MM.1S (cell line): ENCODE data around the gene DCDC2C.

ENCODE experiments used
- DNase-seq: peaks from one replicate; pipeline ENCODE4 v3.0.0-alpha.2; 2015
- H2AFZ ChIP-seq: fragments of 300-600 bp; sonication (generic); 2 replicates; pipeline ENCODE4 v1.6.0; 2016; ENCODE audit warnings: antibody characterized with exemption, low read length
- H3F3A ChIP-seq: fragments of 300-600 bp; sonication (generic); 2 replicates; pipeline ENCODE4 v1.6.1; 2016; ENCODE audit warnings: mild to moderate bottlenecking, antibody characterized with exemption, low read length, moderate library complexity, mixed read lengths; ENCODE audit not compliant: insufficient read depth
- H3K27ac ChIP-seq: fragments of 300-600 bp; sonication (generic); 2 replicates; pipeline ENCODE4 v1.5.1; 2016; ENCODE audit warnings: mild to moderate bottlenecking, low read length
- H3K27me3 ChIP-seq: fragments of 300-600 bp; sonication (generic); replicated peaks from 2 replicates; pipeline ENCODE4 v1.6.0; 2016; ENCODE audit warnings: low read length; ENCODE audit not compliant: insufficient read depth
- H3K36me3 ChIP-seq: fragments of 300-600 bp; sonication (generic); replicated peaks from 2 replicates; pipeline ENCODE4 v1.6.1; 2016; ENCODE audit warnings: mild to moderate bottlenecking, low read length, mixed read lengths; ENCODE audit not compliant: insufficient read depth
- H3K4me1 ChIP-seq: fragments of 300-600 bp; sonication (generic); 2 replicates; pipeline ENCODE4 v1.6.1; 2016; ENCODE audit warnings: low read length, mixed read lengths
- H3K4me2 ChIP-seq: fragments of 300-600 bp; sonication (generic); 2 replicates; pipeline ENCODE4 v1.6.0; 2016; ENCODE audit warnings: low read depth, low read length
- H3K4me3 ChIP-seq: fragments of 300-600 bp; sonication (generic); 2 replicates; pipeline ENCODE4 v1.5.1; 2016; ENCODE audit warnings: low read length, mixed read lengths
- H3K79me2 ChIP-seq: fragments of 300-600 bp; sonication (generic); 2 replicates; pipeline ENCODE4 v1.6.1; 2016; ENCODE audit warnings: mixed run types, low read length, mixed read lengths
- H3K9ac ChIP-seq: fragments of 300-600 bp; sonication (generic); 2 replicates; pipeline ENCODE4 v1.6.1; 2016; ENCODE audit warnings: low read length, mixed read lengths
- H3K9me2 ChIP-seq: fragments of 300-600 bp; sonication (generic); replicated peaks from 2 replicates; pipeline ENCODE4 v1.6.1; 2016; ENCODE audit warnings: mild to moderate bottlenecking, low read length, mixed read lengths; ENCODE audit not compliant: insufficient read depth
- H3K9me3 ChIP-seq: fragments of 300-600 bp; sonication (generic); replicated peaks from 2 replicates; pipeline ENCODE4 v1.6.1; 2016; ENCODE audit warnings: mild to moderate bottlenecking, low read length, mixed read lengths; ENCODE audit not compliant: insufficient read depth
- H4K20me1 ChIP-seq: fragments of 300-600 bp; sonication (generic); 2 replicates; pipeline ENCODE4 v1.6.1; 2016; ENCODE audit warnings: mild to moderate bottlenecking, low read length, moderate library complexity, mixed read lengths; ENCODE audit not compliant: insufficient read depth
- EZH2 ChIP-seq: fragments of 300-600 bp; sonication (generic); optimal IDR thresholded peaks from 2 replicates; pipeline ENCODE3; 2017; ENCODE audit warnings: low read depth, mild to moderate bottlenecking, antibody characterized with exemption, low read length, mixed read lengths
- EZH2phosphoT487 ChIP-seq: fragments of 300-600 bp; sonication (generic); IDR thresholded peaks from 2 replicates; pipeline ENCODE4 v1.6.1; 2018; ENCODE audit warnings: antibody characterized with exemption, low read length
- TF ChIP-seq, protein P1 (sequence below): fragments of 300-600 bp; sonication (generic); IDR thresholded peaks from 2 replicates; pipeline ENCODE4 v1.5.1; 2016; ENCODE audit warnings: antibody characterized with exemption, low read length, mixed read lengths

DCDC2C gene

DNA sequence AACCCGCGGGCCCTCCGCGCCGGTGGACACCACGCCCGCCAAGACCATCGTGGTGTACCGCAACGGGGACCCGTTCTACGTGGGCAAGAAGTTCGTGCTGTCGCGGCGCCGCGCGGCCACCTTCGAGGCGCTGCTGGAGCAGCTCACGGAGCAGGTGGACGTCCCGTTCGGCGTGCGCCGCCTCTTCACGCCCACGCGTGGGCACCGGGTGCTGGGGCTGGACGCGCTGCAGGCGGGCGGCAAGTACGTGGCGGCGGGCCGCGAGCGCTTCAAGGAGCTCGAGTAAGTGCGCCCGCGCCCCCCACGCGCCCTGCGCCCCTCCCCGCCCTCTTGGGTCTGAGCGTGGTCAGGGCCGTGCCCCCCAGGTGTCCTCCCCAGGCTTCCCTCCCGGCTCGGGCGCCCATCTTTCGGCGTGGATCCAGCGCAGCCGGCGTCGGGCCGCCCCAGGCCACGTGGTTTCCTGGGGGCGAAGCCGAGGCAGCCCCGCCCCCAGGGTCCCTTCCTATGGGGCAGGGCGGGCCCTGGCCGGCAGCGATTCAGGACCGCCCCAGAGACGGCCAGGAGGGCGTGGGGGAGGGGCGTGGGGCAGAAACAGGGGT is 481 bp downstream of the DCDC2C start:
- TF ChIP-seq, protein P1, sequence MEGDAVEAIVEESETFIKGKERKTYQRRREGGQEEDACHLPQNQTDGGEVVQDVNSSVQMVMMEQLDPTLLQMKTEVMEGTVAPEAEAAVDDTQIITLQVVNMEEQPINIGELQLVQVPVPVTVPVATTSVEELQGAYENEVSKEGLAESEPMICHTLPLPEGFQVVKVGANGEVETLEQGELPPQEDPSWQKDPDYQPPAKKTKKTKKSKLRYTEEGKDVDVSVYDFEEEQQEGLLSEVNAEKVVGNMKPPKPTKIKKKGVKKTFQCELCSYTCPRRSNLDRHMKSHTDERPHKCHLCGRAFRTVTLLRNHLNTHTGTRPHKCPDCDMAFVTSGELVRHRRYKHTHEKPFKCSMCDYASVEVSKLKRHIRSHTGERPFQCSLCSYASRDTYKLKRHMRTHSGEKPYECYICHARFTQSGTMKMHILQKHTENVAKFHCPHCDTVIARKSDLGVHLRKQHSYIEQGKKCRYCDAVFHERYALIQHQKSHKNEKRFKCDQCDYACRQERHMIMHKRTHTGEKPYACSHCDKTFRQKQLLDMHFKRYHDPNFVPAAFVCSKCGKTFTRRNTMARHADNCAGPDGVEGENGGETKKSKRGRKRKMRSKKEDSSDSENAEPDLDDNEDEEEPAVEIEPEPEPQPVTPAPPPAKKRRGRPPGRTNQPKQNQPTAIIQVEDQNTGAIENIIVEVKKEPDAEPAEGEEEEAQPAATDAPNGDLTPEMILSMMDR = no peak
- TF ChIP-seq EZH2phosphoT487 (no peak), EZH2 (no peak)

DNA sequence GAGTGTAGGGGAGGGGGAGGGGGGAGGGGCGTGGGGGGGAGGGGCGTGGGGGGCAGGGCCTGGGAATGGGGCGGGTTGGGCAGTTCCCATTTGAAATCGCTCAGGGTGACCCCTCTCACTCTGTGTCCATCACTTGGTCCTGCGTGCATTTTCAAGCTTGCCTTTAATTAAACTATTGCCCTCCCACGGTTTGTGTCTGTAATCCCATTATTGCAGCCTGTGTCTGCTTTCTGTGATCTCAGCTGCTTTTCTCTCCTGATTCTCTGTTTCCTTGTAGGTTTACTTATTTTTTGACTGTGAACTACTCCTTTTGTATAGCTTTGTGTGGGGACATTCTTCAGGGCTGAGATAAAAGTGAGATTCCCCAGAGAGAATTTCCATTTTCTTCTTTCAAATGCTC is 1.3 kb downstream of the DCDC2C start:
- Histone ChIP-seq H2AFZ (no peak overlapping the region), H3K9ac (no peak overlapping the region), H3K4me2 (no peak overlapping the region), H3K27ac (no peak overlapping the region), H3K4me3 (no peak overlapping the region), H3K9me2 (no peaks in the 10 kb centered on the region), H3F3A (no peaks in the 10 kb centered on the region), H3K27me3 (no peaks in the 10 kb centered on the region), H3K9me3 (no peaks in the 10 kb centered on the region), H3K4me1 (no peaks in the 10 kb centered on the region), H3K36me3 (no peaks in the 10 kb centered on the region), H3K79me2 (no peaks in the 10 kb centered on the region), H4K20me1 (no peaks in the 10 kb centered on the region)
- TF ChIP-seq, protein P1 = no peak
- TF ChIP-seq EZH2 (no peak), EZH2phosphoT487 (no peak)
- no peak for DNase-seq

More for the DNA sequence above, 481 bp downstream of the DCDC2C start:
- Histone ChIP-seq H2AFZ (no peak overlapping the region), H3K27ac (no peak overlapping the region), H3F3A (no peaks in the 10 kb centered on the region), H3K79me2 (no peaks in the 10 kb centered on the region), H3K9me2 (no peaks in the 10 kb centered on the region), H4K20me1 (no peaks in the 10 kb centered on the region), H3K4me2 (no peak overlapping the region), H3K9me3 (no peaks in the 10 kb centered on the region), H3K27me3 (no peaks in the 10 kb centered on the region), H3K4me3 (no peak overlapping the region), H3K36me3 (no peaks in the 10 kb centered on the region), H3K4me1 (no peaks in the 10 kb centered on the region), H3K9ac (no peak overlapping the region)
- DNase-seq = no peak

DNA sequence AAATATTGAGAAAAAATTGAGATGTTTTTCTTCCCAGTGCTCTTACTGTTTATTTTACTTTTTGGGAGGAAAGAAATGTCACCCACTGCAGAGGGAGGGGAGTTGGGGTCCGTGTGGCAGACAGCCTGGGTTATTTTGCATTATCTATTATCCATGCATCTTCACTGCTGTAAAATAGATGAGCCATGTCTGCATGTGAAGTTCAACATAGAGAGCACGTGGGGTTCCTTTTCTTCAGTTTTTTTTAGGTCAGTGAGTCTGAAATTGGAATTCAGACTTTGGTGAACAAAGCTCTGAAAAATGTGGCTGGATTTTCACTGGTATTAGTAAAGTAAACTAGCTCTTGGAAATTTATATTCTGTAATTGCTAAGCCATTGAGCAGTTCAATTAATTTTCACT is 2.4 kb downstream of the DCDC2C start:
- Histone ChIP-seq H3K9me2 (no peaks in the 10 kb centered on the region), H3K9ac (no peak overlapping the region), H3K27ac (no peak overlapping the region), H2AFZ (no peak overlapping the region), H3K36me3 (no peaks in the 10 kb centered on the region), H3K27me3 (no peaks in the 10 kb centered on the region), H3K4me3 (no peak overlapping the region), H3K4me1 (no peaks in the 10 kb centered on the region), H3K4me2 (no peak overlapping the region), H3K79me2 (no peaks in the 10 kb centered on the region), H3F3A (no peaks in the 10 kb centered on the region), H4K20me1 (no peaks in the 10 kb centered on the region), H3K9me3 (no peaks in the 10 kb centered on the region)
- DNase-seq = no peak
- TF ChIP-seq, protein P1 = no peak
- TF ChIP-seq EZH2 (no peak), EZH2phosphoT487 (no peak)
